DND-41 (cell line): ENCODE measurements around the gene DPP3.

ENCODE experiments used
- ATAC-seq: fragments of 200-7000 bp; cut with Tn5 transposase; 3 replicates; pipeline ENCODE4 v1.9.1; 2021; ENCODE audit warnings: low read depth; ENCODE audit not compliant: insufficient read depth
- DNase-seq: peaks from one replicate; pipeline ENCODE4 v3.0.0-alpha.2; 2020
- H2AFZ ChIP-seq: 2 replicates; pipeline ENCODE4 v1.6.0; 2012; ENCODE audit warnings: low read depth, low read length
- H3K27ac ChIP-seq: 2 replicates; pipeline ENCODE4 v1.5.1; 2012; ENCODE audit warnings: low read length, inconsistent platforms
- H3K27me3 ChIP-seq: fragments of 200-600 bp; sonication (generic); 2 replicates; pipeline ENCODE4 v1.6.0; 2012; ENCODE audit warnings: low read length, mild to moderate bottlenecking, inconsistent platforms; ENCODE audit not compliant: insufficient read depth, poor library complexity
- H3K36me3 ChIP-seq: 2 replicates; pipeline ENCODE4 v1.5.1; 2012; ENCODE audit warnings: low read length, inconsistent platforms; ENCODE audit not compliant: insufficient read depth
- H3K4me1 ChIP-seq: 2 replicates; pipeline ENCODE4 v1.5.1; 2012; ENCODE audit warnings: mild to moderate bottlenecking, low read length; ENCODE audit not compliant: insufficient read depth
- H3K4me2 ChIP-seq: 2 replicates; pipeline ENCODE4 v1.6.0; 2012; ENCODE audit warnings: mild to moderate bottlenecking, moderate library complexity, low read length, inconsistent platforms; ENCODE audit not compliant: insufficient read depth
- H3K4me3 ChIP-seq, 2 experiments: fragments of 200-600 bp in 1 of 2; shearing (Covaris generic) in 1 of 2; 2 replicates each; pipeline ENCODE4 v1.5.1; 2012 to 2016; ENCODE audit warnings: inconsistent platforms in 2 of 2, low read length in 2 of 2, mild to moderate bottlenecking in 2 of 2, low read depth in 1 of 2, moderate library complexity in 1 of 2
- H3K79me2 ChIP-seq: 2 replicates; pipeline ENCODE4 v1.6.0; 2012; ENCODE audit warnings: low read length, inconsistent platforms; ENCODE audit not compliant: insufficient read depth
- H3K9ac ChIP-seq: 2 replicates; pipeline ENCODE4 v1.6.0; 2012; ENCODE audit warnings: low read depth, mild to moderate bottlenecking, inconsistent platforms, low read length, moderate library complexity
- H3K9me3 ChIP-seq: 2 replicates; pipeline ENCODE4 v1.5.1; 2012; ENCODE audit warnings: low read length, moderate library complexity, mild to moderate bottlenecking, inconsistent platforms; ENCODE audit not compliant: insufficient read depth, severe bottlenecking
- H4K20me1 ChIP-seq: 2 replicates; pipeline ENCODE4 v1.6.0; 2012; ENCODE audit warnings: low read length; ENCODE audit not compliant: insufficient read depth
- EZH2 ChIP-seq: IDR thresholded peaks from 3 replicates; pipeline ENCODE4 v1.6.1; 2012; ENCODE audit warnings: borderline replicate concordance, low read depth, mild to moderate bottlenecking, moderate library complexity, low read length, inconsistent platforms; ENCODE audit not compliant: severe bottlenecking
- TF ChIP-seq, protein P1 (sequence below): IDR thresholded peaks from 2 replicates; pipeline ENCODE4 v1.5.1; 2012; ENCODE audit warnings: borderline replicate concordance, low read length, moderate library complexity, mild to moderate bottlenecking; ENCODE audit not compliant: poor library complexity, severe bottlenecking; ENCODE audit errors: extremely low read depth

The DPP3 gene

DNA sequence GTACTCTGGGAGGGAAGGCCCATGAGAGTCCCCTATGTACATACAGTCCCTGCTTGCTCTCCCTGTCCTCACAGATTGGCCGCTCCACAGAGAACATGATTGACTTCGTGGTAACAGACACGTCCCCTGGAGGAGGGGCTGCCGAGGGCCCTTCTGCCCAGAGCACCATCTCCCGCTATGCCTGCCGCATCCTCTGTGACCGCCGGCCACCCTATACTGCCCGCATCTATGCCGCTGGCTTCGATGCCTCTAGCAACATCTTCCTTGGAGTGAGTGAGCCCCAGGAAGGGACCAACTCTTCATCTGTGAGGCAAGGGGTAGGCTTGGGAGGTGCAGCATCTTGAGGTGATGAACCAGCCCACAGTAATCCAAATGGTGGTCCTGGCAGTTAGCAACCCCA lies 7.1 kb upstream of the DPP3 start:
- no peak for DNase-seq
- H3K4me1 ChIP-seq, result peaks cover 4% of the 10 kb centered on the region
- H3K27me3 ChIP-seq, result no peaks in the 10 kb centered on the region
- H3K9me3 ChIP-seq, result no peaks in the 10 kb centered on the region
- H3K27ac ChIP-seq, result no peak overlapping the region
- H2AFZ ChIP-seq, result no peak overlapping the region
- TF ChIP-seq, protein P1, sequence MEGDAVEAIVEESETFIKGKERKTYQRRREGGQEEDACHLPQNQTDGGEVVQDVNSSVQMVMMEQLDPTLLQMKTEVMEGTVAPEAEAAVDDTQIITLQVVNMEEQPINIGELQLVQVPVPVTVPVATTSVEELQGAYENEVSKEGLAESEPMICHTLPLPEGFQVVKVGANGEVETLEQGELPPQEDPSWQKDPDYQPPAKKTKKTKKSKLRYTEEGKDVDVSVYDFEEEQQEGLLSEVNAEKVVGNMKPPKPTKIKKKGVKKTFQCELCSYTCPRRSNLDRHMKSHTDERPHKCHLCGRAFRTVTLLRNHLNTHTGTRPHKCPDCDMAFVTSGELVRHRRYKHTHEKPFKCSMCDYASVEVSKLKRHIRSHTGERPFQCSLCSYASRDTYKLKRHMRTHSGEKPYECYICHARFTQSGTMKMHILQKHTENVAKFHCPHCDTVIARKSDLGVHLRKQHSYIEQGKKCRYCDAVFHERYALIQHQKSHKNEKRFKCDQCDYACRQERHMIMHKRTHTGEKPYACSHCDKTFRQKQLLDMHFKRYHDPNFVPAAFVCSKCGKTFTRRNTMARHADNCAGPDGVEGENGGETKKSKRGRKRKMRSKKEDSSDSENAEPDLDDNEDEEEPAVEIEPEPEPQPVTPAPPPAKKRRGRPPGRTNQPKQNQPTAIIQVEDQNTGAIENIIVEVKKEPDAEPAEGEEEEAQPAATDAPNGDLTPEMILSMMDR, result no peak
- no peak for TF ChIP-seq EZH2
- no peak for ATAC-seq
- H3K4me2 ChIP-seq, result no peak overlapping the region
- H3K36me3 ChIP-seq, result no peaks in the 10 kb centered on the region; the same call in 1 of the 2 replicates
- H3K4me3 ChIP-seq, result no peak overlapping the region
- H3K9ac ChIP-seq, result no peak overlapping the region
- H4K20me1 ChIP-seq, result no peaks in the 10 kb centered on the region
- H3K79me2 ChIP-seq, result no peaks in the 10 kb centered on the region

DNA sequence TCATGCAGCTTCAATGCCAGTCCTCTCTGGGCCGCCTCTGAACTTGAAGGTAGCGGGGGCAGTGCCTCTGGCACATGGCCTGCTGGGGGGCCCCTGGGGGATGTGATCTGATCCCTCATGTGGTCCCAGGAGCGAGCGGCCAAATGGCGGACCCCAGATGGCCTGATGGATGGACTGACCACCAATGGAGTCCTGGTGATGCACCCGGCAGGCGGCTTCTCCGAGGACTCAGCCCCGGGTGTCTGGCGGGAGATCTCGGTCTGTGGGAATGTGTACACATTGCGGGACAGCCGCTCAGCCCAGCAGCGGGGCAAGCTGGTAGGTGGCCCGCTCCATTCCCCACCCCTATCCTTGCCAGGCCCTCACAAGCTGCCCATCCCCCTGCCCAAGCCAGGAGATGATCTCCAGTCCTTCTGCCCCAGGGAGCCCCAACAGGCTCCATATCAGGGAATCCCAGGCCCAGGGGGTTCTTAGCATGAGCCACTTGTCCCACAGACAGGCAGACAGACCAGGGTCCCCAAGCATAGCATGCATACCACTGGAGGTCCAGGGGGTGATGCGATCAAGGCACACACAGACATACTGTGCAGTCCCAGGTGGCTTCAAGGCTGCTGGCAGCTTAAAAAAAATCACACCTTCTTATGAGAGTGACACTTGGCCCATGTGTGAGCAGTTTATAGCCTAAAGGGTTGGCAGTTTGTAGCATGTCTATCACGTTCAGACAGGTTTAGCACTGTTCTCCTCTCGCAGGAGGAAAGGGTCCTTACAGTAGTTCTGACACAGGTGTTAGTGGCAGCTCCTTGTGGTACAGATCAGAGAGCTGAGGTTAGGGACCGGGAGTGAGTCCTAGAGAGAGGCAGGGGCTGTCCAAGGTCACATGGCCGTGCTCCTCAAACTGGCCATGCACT lies 6.4 kb upstream of the DPP3 start:
- no peak overlapping the region for H2AFZ ChIP-seq
- H3K36me3 ChIP-seq, result no peaks in the 10 kb centered on the region; the same call in 1 of the 2 replicates

DNA sequence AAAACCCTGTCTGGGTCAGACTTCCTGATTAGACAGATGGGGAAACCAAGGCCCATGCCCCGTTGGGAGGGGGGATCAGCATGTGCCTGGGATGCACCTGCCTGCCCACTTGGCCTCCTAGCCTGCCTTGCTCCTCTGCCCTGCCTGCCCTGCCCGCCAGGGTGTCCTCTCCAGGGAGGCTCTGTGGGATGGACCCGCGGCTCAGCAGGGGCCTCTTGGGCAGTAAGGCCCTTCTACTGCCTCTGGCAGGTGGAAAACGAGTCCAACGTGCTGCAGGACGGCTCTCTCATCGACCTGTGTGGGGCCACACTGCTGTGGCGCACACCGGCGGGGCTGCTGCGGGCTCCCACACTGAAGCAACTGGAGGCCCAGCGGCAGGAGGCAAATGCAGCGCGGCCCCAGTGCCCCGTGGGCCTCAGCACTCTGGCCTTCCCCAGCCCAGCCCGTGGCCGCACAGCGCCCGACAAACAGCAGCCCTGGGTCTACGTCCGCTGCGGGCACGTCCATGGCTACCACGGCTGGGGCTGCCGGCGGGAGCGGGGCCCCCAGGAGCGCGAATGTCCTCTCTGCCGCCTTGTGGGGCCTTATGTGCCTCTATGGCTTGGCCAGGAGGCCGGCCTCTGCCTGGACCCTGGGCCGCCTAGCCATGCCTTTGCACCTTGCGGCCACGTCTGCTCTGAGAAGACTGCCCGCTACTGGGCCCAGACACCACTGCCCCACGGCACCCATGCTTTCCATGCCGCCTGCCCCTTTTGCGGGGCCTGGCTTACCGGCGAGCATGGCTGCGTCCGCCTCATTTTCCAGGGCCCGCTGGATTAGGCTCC lies 4.7 kb upstream of the DPP3 start:
- H3K79me2 ChIP-seq, result peaks cover 13% of the 10 kb centered on the region
- no peaks in the 10 kb centered on the region for H3K9me3 ChIP-seq
- TF ChIP-seq, protein P1, result no peak
- TF ChIP-seq EZH2, result no peak
- no peak overlapping the region for H3K4me2 ChIP-seq
- H3K36me3 ChIP-seq, result no peaks in the 10 kb centered on the region; the same call in 1 of the 2 replicates
- H3K4me3 ChIP-seq, result no peak overlapping the region
- ATAC-seq, result no peak
- DNase-seq, result no peak
- H3K27ac ChIP-seq, result no peak overlapping the region
- no peaks in the 10 kb centered on the region for H4K20me1 ChIP-seq
- no peaks in the 10 kb centered on the region for H3K27me3 ChIP-seq
- H3K4me1 ChIP-seq, result peaks cover 13% of the 10 kb centered on the region
- H2AFZ ChIP-seq, result no peak overlapping the region
- no peak overlapping the region for H3K9ac ChIP-seq

More for the DNA sequence above, 6.4 kb upstream of the DPP3 start:
- H3K4me3 ChIP-seq, result no peak overlapping the region
- H3K79me2 ChIP-seq, result no peaks in the 10 kb centered on the region
- H3K4me1 ChIP-seq, result peaks cover 3% of the 10 kb centered on the region
- no peak for ATAC-seq
- no peaks in the 10 kb centered on the region for H4K20me1 ChIP-seq
- no peak overlapping the region for H3K9ac ChIP-seq
- H3K27me3 ChIP-seq, result no peaks in the 10 kb centered on the region
- no peaks in the 10 kb centered on the region for H3K9me3 ChIP-seq
- DNase-seq, result no peak
- no peak overlapping the region for H3K27ac ChIP-seq
- no peak overlapping the region for H3K4me2 ChIP-seq
- TF ChIP-seq EZH2, result no peak
- TF ChIP-seq, protein P1, result no peak
